CD1c-positive myeloid dendritic cell (primary cell): ENCODE results near the gene GIMAP8.

Experiments
- DNase-seq: peaks from one replicate; pipeline ENCODE4 v3.0.0-alpha.2; 2016; ENCODE audit errors: extremely low spot score

GIMAP8 gene

GRCh38 chr7:150450491-150451001, at the start of gene GIMAP8:
Gene GIMAP8 (plus strand): TSS chr7:150450630. CDS start chr7:150466699, 16,069 bp downstream.
- peak; percentile 88 for DNase-seq

DNA sequence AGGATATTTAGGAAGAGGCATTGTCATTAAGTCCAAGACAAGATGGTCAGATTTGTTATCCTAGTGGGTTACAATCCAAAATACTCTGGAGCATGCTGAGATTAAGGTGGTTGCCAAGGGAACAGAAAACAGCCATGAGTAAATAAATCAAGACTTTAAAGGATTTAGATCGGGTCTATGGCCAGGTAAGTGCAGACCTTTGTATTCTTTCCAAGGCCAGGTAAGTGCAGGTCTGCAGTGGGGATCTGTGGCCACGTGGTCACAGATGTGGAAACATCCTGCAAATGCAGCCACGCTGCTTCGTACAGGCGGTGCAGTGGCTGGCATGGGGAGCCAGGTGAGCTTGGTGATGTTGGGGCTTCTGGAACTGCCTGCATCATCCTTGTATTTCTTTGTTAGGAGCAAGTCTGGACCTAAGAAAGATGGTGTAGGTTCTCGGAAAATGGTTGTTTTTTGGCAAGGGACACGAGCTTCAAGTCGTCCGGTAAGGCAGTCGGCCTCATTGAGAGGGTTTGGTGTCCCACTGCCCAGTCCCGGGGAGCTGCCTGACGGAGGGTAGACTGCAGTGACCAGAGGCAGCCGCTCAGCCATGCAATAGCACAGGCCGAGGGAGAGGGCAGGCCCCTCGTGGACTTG, 49.5 kb upstream of the GIMAP8 start:
- DNase-seq, result no peak

- DNase-seq, result peak; percentile 18
Observed at GRCh38 chr7:150401424-150401790, 49.0 kb upstream of the GIMAP8 start.

- no peak for DNase-seq
Observed at GRCh38 chr7:150401861-150402631, 48.4 kb upstream of the GIMAP8 start.

DNA sequence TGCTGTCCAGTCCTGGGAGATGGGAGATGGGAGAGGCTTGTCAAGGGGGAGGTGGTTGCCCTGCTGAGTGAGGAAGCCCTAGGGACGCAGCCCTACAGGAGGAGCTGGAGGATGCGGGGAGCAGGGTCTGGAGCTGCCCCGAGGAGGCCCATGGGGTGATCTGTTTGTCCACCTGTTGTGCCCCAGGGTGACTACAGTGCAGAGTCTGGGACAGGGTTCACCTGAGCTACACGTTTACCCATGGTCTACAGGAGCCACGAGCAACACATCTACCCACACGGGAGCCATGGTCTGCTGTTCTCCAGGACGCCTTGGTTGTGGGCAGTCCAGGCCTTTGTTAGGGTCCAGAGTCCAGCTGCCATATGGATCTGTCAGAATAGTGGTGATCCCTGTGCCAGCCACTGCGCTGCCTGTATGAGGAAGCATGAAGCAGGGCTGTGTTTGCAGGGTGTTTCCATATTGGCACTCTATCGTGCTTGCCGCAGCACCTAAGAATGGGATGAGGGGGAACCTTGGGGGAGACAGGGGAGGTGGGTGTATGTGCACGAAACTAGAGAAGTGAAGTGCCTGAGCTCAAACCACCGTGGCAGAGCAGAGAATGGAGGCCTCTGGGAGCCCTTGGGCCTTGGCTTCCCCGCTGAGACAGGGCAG, 47.6 kb upstream of the GIMAP8 start:
- DNase-seq, result no peak

DNA sequence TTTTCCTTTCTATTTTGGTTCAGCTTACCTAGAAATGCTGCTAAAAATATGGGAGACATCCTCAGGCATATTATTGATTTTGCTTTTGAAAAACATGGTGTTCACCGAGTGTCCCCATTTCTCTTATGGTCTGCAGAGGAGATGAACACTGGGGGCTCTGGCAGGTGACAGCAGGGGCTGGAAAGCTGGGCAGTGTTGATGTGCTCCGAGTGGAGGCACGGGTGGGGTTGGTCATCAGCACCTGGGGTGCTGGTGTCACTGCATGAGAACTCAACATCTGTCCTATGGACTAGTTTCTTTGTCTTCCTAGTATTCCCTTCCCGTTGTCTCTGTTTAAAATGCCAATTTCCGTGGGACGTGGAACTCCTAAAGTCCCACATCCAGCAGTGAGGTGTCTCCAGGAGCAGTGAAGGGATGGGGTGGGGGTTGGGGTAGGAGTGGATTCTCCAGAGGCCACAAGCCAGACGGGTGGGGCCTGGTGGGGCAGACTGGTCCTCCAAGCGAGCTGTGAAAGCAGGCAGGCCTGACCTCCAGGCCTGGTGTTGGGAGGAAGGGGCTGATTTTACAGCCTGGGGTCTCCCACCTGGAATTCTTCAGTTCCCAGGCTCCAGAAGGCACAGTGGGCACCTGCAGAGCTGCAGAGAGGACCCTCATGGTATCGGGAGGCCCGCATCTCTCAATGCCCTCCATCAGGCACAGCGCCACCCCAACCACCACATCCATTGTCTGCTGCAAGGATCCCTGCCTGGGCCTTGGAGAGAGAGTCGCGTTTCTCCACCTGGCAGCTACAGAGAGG, 46.9 kb upstream of the GIMAP8 start:
- DNase-seq, result no peak

- DNase-seq, result no peak
Observed at GRCh38 chr7:150404172-150404804, 46.1 kb upstream of the GIMAP8 start.

GRCh38 chr7:150404805-150405583, 45.4 kb upstream of the GIMAP8 start:
- DNase-seq, result peak; percentile 87

DNA sequence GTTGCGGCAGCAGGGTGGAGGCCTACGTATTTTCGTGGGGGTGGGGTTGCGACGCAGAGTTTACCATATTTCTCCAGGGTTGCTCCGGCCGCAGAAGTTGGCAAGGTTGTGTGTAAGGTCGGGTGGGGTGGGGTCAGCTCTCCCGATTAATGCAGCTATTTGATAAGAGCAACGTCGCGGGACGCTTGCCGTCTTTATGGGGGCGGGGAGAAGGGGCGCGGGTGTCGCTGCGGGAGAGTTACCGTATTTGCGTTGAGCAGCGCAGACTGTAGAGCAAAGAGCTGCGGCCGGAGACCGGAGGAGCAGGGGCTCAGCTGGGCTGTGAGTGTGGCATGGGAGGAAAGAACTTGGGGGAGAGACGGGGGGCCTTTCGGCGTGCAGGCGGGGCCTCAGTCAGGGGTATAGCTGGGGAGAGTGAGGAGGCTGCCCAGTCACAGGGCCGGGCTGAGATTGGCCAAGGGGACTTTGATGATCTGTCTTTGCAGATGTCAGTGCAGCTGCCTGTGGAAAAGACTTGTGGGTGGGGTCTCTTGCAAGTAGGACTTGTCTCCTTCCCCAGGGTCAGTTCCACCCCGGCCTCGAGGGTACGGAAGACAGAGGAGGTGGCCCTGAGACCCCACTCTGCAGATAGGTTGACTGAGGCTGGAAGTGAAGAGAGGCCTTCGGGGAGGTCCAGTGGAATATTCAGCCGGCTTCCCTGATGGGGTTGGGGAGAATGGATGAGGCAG, 44.7 kb upstream of the GIMAP8 start:
- DNase-seq, result peak; percentile 14

- no peak for DNase-seq
Observed at GRCh38 chr7:150406312-150406566, 44.2 kb upstream of the GIMAP8 start.

DNA sequence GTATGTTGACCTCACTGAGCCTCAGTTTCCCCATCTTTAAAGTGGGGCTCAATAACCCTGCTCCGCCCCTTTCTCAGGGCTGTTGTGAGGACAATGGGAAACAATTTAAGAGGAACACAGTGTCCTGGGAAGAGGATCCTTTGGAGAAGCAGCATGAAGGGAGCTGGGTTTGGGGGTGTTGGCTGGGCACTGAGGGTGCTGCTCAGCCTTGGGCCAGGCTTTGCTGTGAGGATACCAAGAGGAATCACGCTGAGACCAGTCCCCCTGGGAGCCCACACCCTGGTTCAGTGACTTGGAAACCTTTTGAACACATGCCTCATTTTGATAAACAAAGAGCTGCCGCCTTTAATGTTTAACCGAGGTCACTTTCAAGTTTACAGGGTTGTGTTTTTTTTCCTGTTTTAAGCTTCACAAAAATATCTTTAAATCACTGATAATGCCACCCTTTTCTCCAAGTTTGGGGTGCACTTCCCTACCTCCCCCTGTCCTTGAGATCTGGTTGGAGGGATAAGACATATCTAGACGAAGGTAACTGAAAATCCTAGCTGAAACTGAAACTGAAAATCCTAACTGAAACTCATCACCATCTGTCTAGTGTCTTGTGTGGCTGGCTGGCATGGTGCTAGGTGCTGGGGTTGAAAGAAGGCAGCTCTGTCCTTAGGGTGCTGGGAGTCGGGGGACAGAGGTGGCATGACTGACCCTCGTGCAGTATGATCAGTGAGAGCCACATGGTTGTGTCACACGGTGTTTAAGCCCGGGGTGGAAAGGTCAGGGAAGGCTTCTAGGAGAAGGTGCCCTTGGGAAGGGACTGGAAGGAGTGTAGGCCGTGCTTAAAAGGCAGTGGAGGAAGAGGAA, 43.6 kb upstream of the GIMAP8 start:
- peak; percentile 12 for DNase-seq

- DNase-seq, result no peak
Observed at GRCh38 chr7:150407588-150408392, 42.6 kb upstream of the GIMAP8 start.

- DNase-seq, result no peak
Observed at GRCh38 chr7:150408393-150409299, 41.8 kb upstream of the GIMAP8 start.

GRCh38 chr7:150409300-150410030, 41.0 kb upstream of the GIMAP8 start:
- no peak for DNase-seq

DNA sequence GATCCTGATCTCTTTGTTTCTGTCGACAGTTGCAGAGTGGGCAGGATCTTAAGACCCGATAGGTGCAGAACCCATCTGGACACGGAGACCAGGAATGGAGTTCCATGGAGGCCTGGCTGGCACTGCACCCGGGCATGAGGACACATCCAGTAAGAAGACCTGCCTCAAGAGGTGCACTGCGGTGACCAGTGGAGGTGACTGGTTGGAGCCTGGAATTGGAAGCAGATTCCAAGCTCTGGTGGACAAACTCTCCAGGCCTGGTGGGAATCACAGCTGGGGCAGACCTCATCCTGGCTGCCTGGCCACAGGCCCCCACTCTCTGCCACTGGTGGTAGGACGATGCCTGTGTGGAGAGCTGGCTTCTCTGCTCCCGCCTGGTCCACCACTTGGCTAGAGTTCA, 40.3 kb upstream of the GIMAP8 start:
- DNase-seq, result no peak

- no peak for DNase-seq
Observed at GRCh38 chr7:150410680-150411346, 39.6 kb upstream of the GIMAP8 start.
